SK-N-MC (cell line): ENCODE measurements around the gene SPTB.

ENCODE experiments used
- EZH2 ChIP-seq: fragments of 200-600 bp; sonication (generic); IDR thresholded peaks from one replicate; pipeline ENCODE4 v1.6.1; 2017; ENCODE audit warnings: antibody characterized with exemption
- POLR2AphosphoS5 ChIP-seq: IDR thresholded peaks from 2 replicates; pipeline ENCODE4 v1.6.1; 2012; ENCODE audit warnings: mild to moderate bottlenecking, low read depth, low read length, borderline replicate concordance

- TF ChIP-seq EZH2 (no peak), POLR2AphosphoS5 (no peak)
Measured at GRCh38 chr14:64773046-64773445, 106.7 kb downstream of the SPTB start.
